Measurements from ENCODE around the gene DHX9. TPM values are rescaled to one million over a fixed set of nuclear protein-coding genes. Genes with fewer than 3 reads are reported as not detected.
"Not testable (repeated sequence)": the region's sequence is repeated elsewhere in the genome, so short reads cannot be mapped to it uniquely, and the experiment has no call there.

The DHX9 gene
- total RNA-seq, 1 donor from 2014 or later: 54.3 TPM

DNA sequence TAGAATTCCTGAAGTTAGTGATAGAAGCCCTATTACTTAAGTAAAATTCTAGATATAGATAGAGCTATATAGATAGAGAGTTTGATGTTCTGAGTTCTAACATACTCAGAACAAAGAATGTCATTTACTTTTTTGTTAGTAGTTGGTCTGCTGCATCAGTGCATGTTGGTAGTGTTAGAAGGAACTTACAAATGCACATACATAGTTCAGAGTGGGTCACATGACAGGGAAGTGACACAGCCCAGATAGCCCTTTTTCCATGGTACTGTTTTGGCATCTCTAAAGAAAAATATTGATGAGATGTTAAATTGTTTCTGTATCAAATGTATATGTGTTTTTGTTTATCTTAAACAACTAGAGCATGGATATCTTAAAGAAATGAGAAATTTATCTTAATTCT is 45.7 kb downstream of the DHX9 start:
- intact Hi-C loops (cut with DNase I): no loop called here
- DNase-seq (ENCODE audit: low spot score): no peak

DNA sequence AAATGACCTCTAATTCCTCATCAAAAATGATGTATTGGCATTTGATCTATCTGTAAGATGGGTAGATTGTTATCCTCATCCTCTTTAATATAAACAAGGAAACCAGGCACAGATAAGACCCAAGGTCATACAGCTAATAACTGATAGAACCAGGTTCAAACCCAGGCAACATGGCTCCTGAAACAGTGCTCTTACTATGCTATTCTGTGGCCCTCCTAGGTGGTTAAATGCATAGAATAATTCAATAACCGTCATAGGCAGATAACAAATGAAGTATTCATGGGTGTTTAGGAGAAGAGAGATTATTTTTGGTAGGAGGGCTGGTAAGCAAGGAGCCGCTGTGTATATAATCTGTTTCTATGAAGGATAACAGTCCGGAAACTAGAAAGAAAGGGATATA is 46.4 kb downstream of the DHX9 start:
- no peak for DNase-seq (ENCODE audit: low spot score)
- intact Hi-C loops (cut with DNase I): no loop called here

DNA sequence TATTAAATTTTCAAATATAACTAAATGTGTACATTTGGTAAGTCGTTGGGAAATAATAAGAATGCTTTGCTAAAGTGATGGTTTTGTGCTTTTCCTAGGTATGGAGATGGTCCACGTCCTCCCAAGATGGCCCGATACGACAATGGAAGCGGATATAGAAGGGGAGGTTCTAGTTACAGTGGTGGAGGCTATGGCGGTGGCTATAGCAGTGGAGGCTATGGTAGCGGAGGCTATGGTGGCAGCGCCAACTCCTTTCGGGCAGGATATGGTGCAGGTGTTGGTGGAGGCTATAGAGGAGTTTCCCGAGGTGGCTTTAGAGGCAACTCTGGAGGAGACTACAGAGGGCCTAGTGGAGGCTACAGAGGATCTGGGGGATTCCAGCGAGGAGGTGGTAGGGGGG is 47.8 kb downstream of the DHX9 start:
- intact Hi-C loops (cut with DNase I): no loop called here
- no peak for DNase-seq (ENCODE audit: low spot score)

DNA sequence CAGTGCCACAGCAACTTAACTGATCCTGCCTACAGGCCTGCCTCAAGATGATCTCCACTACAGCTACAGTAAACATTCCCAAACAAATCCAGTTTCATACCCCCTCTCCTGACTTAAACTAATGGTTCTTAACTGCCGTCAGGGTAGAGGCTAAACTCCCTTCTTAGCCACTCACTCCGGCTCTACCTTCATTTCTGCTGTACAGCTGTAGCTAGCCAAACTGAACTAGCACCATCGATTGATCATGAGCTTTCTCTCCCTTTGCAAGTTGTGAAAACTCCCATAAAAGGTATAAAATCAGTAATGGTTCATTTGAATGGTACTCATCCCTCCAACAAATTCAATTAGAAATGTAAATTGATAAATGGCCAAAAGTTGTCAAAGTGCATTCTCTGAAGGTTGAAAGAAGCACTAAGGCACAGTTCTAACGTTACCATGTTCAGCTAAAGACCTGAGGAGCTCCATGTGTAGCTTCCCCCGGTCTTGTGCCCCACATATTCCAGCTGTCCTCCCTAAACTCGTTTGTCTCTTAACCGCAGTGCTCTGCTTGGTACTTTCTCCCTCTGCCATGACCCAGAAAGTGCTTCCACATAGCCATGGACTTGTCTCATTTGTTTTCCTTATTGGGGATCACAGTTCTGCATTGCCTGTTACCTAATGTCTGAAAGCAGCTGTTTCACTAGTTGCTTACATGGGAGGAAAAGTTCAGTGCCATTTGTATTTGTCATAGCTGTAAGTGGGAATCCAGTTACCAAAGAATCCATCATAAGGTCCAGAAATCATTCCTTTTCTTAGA is 49.8 kb downstream of the DHX9 start:
- intact Hi-C loops (cut with DNase I): no loop called here
- no peak for DNase-seq (ENCODE audit: low spot score)

DNA sequence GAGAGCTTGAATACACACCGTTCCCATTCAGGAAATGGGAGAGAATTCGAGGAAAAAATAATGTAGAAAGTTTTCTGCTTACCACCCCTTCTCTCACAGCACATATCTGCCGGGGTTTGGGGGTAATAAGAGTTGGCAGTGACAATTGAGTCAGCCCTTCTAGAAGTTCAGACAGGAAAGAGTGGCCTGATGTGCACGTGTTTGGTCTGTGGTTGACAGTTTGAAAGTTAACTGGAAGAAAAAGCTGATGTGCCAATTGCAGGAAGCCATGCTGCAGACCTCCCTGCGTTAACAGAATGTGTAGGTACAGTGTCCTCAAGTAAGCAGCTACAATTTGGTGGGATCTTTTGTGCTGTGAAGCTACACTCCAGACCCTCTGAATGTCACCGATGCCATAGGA is 50.9 kb downstream of the DHX9 start:
- intact Hi-C loops (cut with DNase I): no loop called here

DNA sequence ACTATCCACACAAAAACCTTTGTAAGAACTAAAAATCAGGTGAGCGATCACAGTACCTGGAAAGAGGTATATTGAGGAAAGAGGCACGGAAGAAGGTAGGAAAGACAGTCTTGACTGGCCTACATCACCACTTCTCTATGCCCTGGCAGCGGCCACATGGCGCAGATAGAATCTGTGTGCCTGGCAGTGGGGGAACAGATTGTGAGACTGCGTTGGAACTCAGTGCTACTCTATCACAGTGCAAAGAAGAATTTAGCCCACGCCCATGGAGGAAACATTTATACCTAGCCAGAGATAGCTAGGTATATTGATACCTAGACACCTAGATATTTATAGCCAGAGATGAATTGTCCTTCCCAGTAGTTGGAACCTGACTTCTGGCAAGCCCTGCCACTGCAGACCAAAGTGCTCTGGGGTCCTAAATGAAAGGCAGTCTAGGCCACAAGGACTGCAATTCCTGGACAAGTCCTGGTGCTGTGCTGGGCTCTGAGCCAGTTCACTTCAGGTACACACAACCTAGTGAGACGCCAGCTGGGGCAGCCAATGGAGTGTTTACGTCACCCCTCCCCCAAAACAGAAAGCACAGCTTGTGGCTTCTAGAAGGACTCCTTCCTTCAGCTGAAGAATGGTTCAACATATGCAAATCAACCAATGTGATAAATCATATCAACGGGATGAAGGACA is 51.9 kb downstream of the DHX9 start:
- intact Hi-C loops (cut with DNase I): no loop called here

More for the DNA sequence above, 50.9 kb downstream of the DHX9 start:
- DNase-seq (ENCODE audit: low spot score): no peak

DNA sequence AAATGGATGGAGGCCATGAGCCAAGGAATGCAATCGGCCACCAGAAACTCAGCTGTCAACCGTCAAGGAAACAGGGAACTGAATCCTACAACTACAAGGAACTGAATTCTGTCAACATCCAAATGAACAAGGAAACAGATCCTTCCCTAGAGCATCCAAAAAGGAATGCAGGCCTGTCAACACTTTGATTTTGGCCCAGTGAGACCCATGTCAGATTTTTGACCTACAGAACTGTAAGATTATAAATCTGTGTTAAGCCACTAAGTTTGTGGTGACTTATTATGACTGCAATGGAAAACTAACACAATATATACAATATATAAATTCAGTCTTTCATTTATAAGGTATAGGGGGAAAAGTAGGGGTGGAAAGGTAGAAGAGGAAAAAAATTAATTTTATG is 58.5 kb downstream of the DHX9 start:
- intact Hi-C loops (cut with DNase I): no loop called here

More for the DNA sequence above, 51.9 kb downstream of the DHX9 start:
- no peak for DNase-seq (ENCODE audit: low spot score)

DNA sequence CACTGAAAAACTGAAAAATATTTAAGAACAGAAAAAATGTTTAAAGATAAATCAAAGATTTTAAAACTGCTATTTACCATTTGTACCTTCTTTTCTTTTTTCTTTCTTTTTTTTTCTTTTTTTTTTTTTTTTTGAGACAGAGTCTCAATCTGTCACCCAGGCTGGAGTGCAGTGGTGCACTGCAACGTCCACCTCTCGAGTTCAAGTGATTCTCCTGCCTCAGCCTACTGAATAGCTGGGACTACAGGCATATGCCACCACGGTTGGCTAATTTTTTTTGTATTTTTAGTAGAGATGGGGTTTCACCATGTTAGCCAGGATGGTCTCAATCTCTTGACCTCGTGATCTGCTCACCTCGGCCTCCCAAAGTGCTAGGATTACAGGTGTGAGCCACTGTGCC is 62.8 kb downstream of the DHX9 start:
- intact Hi-C loops (cut with DNase I): not testable (repeated sequence)

More for the DNA sequence above, 58.5 kb downstream of the DHX9 start:
- DNase-seq (ENCODE audit: low spot score): no peak

DNA sequence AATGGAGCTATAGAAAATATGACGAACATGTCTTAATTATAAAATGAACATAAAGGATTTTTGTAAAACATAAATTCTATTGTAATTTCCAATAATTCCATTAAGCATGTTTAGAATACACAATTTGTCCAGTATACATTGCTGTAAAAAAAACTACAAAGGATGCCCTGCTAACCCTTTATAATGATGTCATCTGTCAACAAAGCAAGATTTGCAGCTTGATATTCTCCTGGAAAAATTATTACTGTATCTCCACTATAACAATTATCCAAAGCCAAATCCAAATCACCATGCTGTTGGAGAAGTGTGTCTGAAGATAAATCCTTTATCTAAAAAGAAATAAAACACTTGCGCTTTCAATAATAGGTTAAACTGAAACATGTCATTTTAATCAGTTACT is 66.2 kb downstream of the DHX9 start:
- intact Hi-C loops (cut with DNase I): no loop called here
- DNase-seq (ENCODE audit: low spot score): no peak

More for the DNA sequence above, 62.8 kb downstream of the DHX9 start:
- DNase-seq (ENCODE audit: low spot score): not testable (repeated sequence)

DNA sequence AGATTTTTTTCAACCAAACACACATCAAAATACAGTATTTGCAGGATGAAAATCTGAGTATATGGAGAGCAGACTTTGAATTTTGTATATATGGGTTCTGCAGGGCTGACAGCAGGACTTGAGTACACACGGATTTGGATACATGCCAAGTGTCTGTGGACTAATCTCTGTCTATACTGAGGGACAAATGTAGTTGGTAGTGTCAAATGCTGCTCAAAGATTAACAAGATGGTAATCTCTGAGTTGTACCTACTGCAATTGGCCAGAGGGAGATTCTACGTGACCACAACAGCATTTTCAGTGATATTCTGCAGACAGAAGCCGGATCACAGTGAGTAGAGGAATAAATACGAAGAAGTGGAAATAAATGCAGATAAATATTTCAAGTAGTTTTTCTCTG is 70.4 kb downstream of the DHX9 start:
- DNase-seq (ENCODE audit: low spot score): no peak
- intact Hi-C loops (cut with DNase I): no loop called here

DNA sequence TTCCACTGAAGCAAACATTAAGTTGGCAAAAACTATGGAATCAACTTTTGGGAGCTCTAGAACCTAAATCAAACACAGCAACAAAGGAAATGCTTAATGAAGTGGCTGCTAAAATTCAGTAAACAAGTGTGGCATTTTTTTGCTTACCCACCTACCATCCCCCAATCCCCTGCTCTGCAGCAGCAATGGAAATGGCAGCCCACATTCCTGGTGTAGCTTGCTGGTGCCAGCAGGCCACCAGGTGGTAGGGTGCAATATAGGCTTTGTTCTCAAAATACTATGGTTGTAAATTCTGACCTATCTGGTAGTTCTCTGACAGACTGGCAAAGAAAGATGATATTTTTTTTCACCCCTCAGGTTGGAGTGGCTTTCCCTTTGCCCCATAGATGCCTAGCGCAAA is 71.0 kb downstream of the DHX9 start:
- no peak for DNase-seq (ENCODE audit: low spot score)
- intact Hi-C loops (cut with DNase I): no loop called here

DNA sequence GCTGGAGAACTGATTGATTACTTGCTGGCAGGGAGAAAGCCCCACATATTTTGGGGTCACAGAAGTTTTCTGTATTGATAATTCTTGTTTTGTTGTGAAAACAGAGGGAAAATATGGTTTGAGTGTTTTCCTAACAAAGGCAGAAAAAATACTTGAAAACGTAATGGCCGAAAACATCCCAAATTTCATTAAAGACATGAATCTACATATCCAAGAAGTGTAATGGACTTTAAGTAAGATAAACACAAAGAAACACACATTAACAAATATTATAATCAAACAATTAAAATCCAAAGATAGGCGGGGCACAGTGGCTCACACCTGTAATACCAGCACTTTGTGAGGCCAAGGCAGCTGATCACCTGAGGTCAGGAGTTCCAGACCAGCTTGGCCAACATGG is 74.3 kb downstream of the DHX9 start:
- DNase-seq (ENCODE audit: low spot score): no peak
- intact Hi-C loops (cut with DNase I): no loop called here

DNA sequence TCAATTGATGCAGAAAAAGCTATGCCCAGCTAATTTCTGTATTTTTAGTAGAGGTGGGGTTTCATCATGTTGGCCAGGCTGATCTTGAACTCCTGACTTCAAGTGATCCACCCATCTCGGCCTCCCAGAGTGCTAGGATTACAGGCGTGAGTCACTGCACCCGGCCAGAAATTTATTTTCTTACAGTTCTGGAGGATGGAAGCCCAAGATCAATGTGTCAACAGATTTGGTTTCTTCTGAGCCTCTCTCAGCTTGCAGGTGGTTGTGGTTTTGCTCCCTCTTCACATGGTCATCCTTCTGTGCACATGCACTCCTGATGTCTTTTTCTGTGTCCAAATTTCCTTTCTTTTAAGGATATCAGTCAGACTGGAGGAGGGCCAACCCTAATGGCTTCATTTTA is 78.2 kb downstream of the DHX9 start:
- intact Hi-C loops (cut with DNase I): no loop called here
- no peak for DNase-seq (ENCODE audit: low spot score)

DNA sequence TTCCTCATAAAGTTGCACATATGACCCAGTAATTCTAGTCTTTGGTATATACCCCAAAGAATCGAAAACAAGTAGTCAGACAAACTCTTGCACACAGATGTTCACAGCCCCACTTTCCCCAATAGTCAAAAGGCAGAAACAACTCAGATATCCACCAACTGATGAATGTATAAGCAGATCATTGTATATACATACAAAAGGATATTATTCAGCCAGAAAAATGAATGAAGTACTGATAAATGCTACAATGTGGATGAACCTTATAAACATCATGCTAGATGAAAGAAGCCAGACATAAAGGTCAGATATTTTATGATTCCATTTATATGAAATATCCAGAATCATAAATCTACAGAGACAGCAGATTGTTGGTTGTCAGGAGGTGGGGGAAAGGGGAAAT is 86.5 kb downstream of the DHX9 start:
- intact Hi-C loops (cut with DNase I): no loop called here
- DNase-seq (ENCODE audit: low spot score): no peak

DNA sequence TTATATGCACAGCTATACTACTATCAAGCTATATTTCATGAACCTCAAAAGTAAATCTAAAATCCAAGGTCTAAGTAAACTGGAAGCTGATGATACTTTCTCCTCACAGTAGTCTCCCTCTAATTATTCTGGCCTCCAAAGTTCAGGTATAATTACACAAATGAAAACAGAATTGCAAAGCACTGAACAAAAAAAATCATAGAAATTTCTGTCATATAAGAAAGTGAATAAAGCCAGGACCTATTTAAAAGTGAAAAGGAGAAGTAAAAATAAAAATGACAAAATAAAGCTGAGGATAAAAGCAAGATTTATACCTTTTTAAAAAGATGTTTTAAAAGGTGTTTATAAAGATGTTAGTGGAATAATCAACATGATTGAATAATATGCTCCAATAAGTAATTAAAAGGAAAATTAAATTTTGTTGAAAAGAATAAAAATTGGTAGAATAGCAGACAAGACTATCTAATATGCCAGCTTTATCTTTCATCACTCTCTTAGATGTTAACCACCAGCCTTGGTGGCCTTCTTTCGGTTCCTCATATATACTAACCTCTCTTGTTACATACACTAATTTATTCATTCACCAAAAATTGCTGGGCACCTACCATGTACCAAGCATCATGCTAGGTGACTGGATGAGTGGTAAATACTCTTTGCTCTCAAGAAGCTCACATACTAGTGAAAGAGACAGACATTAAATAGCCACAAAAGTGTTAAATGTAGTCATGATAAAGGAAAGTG is 88.7 kb downstream of the DHX9 start:
- intact Hi-C loops (cut with DNase I): no loop called here
- DNase-seq (ENCODE audit: low spot score): no peak

DNA sequence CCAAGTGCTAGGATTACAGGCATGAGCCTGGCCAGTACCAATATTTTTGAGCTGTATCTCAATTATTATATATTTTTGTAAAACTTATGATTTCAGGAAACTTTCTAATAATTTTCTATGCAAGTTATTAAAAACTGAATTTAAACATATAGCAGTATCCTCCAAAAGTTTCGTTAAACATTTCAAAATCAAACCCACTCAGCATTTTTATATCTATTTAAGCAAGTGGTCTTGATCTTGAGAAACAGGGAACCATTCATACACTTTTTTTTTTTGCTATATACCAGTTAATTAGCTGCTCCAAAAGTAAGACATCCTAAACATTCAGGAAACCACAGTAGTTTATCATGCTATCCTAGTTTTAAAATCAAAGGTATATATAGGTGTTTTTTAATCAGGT is 91.8 kb downstream of the DHX9 start:
- no peak for DNase-seq (ENCODE audit: low spot score)
- intact Hi-C loops (cut with DNase I): no loop called here

DNA sequence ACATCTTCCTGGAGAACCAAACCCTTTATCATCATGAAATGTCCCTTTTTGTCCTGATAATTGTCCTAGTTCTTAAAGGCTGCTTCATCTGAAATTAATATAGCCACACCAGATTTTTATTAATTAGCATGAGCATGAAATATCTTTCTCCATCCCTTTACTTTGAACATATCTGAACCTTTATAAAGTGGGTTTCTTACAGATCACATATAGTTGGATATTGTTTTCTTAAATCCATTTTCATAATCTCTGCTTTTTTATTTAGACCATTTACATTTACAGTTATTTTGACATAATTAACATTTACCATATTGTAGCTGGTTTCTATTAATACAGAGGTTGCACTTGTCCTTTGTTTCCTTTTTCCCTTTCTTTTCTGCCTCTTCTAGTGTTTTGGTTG is 96.6 kb downstream of the DHX9 start:
- no peak for DNase-seq (ENCODE audit: low spot score)
- intact Hi-C loops (cut with DNase I): no loop called here
